Astrocyte of the hippocampus (primary cell): ENCODE results near the gene DEXI.
A peak's percentile ranks its signal among the peaks of the same experiment; 100 is the strongest.

Experiments used
- DNase-seq: peaks from one replicate; pipeline ENCODE4 v3.0.0; 2011; ENCODE audit warnings: low read depth, low spot score

Gene DEXI

GRCh38 chr16:10895053-10895946, 47.0 kb downstream of the DEXI start:
- DNase-seq, result peak; percentile 65

- no peak for DNase-seq
These were observed 49.4 kb downstream of the DEXI start for GRCh38 chr16:10892782-10893318.

GRCh38 chr16:10889855-10890254, 52.4 kb downstream of the DEXI start:
- DNase-seq, result no peak

- no peak for DNase-seq
These were observed 53.8 kb downstream of the DEXI start for GRCh38 chr16:10888320-10888937.

GRCh38 chr16:10885246-10885645, 57.0 kb downstream of the DEXI start:
- no peak for DNase-seq

- DNase-seq, result no peak
These were observed 59.3 kb downstream of the DEXI start for GRCh38 chr16:10883004-10883403.

- no peak for DNase-seq
These were observed 60.7 kb downstream of the DEXI start for GRCh38 chr16:10881479-10882030.

GRCh38 chr16:10880594-10881452, 61.4 kb downstream of the DEXI start:
- no peak for DNase-seq

- no peak for DNase-seq
These were observed 62.3 kb downstream of the DEXI start for GRCh38 chr16:10879681-10880589.
